A204.1 (cell line): ENCODE measurements around the gene ACY1.
"Not testable (repeated sequence)": the region's sequence is repeated elsewhere in the genome, so short reads cannot be mapped to it uniquely, and the experiment has no call there.

Source experiments
- FAIRE-seq: peaks from 2 replicates; lab custom pipeline; 2012; peaks lifted over from hg19 to GRCh38; lab: Jason Lieb, UNC

The ACY1 gene

GRCh38 chr3:51983578-51984268 is 388 bp downstream of the ACY1 start:
- FAIRE-seq, result no peak

DNA sequence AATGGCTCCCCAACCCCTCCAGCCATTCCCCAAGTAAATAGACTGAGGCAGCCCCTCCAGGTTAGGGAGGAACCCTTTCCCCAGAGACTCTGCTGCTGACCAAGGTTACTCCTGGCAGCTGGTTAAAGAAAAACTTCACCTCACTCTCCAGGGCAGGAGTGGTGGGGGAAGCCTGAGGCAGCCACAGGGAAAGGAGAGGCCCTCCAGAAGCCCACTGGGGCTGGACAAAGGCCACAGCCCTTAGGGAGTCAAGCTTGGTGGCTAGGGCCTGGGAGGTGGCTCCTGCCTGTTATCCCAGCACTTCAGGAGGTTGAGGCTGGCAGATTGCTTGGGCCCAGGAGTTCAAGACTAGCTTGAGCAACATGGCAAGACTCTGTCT is 923 bp downstream of the ACY1 start:
- no peak for FAIRE-seq

- FAIRE-seq, result no peak
Observed at GRCh38 chr3:51985063-51985462, 1.7 kb downstream of the ACY1 start.

DNA sequence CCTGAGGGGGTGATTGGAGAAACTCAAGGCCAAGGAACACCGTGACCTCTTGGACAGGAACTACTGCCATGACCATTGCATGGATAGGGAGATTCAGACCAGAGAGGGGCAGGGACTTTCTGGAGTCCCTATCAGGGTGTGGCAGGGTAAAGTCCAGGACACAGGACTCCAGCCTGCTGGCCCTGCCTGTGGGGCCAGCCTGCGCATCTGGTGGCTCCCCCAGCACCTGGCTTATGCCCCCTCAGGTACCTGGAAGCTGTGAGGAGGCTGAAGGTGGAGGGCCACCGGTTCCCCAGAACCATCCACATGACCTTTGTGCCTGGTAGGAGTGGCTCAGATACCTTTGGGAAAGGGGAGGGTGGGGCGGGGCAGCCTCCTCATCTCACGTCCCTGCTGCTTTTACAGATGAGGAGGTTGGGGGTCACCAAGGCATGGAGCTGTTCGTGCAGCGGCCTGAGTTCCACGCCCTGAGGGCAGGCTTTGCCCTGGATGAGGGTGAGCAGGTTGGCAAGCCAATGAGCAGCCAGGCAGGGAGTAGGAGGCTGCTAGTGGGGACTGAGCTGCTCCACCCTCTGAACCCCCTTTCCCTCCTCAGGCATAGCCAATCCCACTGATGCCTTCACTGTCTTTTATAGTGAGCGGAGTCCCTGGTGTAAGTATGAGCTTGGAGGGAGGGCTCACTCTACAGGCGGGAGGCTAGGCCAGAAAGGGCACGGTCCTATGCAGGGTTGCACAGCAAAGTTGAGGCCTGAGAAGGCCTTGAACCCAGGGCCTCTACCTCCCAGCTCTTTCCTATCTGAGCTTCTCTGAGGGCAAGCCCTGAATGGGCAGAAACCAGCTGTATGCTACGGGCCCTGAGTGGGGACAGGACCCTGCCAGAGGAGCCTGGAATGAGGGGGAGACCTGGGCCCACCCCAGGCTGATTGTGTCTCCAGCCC is 2.9 kb downstream of the ACY1 start:
- FAIRE-seq, result no peak

GRCh38 chr3:51987568-51987967 is 4.2 kb downstream of the ACY1 start:
- no peak for FAIRE-seq

- no peak for FAIRE-seq
Observed at GRCh38 chr3:51988286-51989146, 5.2 kb downstream of the ACY1 start.

- FAIRE-seq, result not testable (repeated sequence)
Observed at GRCh38 chr3:51990501-51990971, 7.2 kb downstream of the ACY1 start.

DNA sequence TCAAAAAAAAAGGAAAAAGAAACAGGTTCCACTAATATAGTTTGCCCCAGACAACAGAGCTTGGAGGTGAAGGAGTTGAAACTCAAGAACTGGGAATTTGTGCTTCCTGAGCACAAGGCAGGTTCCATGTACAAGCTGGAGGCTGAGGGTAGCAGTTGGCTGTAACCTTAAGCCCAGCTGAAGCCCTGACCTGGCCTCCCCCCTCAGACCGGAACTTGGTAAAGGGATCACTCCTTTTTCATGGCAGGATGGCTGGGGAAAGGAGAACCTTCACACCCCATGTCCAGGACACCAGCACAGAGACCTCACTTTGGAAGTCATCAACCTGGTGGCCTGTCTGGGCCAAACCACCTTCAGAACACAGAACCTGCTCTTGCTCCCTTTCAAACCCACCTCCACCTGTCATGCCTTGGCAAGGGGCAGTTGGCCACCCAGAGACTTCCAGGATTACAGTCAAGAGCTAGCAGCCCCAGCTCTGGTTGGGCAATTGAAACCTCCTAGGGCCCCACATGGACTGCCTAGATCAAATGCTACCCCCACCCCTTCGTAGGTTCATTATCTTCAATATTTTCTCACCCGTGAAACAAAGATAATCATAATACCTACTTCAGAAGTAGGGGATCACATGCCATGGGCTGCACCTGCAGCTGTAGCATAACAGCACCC is 8.8 kb downstream of the ACY1 start:
- FAIRE-seq, result no peak

DNA sequence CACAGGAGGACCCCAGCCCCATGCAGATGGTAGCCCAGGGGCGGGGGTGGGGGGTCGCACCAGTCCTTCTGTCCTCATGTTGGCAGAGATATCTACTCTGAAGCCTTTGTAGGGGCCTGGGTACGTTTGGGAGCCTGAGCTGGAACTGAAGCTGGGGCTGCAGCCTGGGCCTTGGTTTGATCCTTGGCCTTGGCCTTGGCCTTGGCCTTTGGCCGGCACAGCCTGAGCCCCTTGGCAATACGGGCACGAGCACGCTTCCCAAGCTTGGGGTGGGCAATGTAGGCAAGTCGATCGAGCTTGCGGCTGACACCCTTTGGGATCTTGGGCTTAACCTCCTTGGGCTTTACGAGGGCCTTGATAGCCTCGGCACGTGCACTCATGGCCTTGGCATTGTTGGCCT is 10.3 kb downstream of the ACY1 start:
- FAIRE-seq, result not testable (repeated sequence)

GRCh38 chr3:51994530-51994929 is 11.2 kb downstream of the ACY1 start:
- no peak for FAIRE-seq

GRCh38 chr3:51995346-51996163 is 12.2 kb downstream of the ACY1 start, which contains the start of gene RPL29:
Gene RPL29 (minus strand): TSS chr3:51995895. CDS start chr3:51995461, 434 bp downstream.
- FAIRE-seq, result peak; percentile 95

- no peak for FAIRE-seq
Observed at GRCh38 chr3:51997172-51997571, 13.8 kb downstream of the ACY1 start.

GRCh38 chr3:51997935-51998596 is 14.7 kb downstream of the ACY1 start:
- FAIRE-seq, result no peak

DNA sequence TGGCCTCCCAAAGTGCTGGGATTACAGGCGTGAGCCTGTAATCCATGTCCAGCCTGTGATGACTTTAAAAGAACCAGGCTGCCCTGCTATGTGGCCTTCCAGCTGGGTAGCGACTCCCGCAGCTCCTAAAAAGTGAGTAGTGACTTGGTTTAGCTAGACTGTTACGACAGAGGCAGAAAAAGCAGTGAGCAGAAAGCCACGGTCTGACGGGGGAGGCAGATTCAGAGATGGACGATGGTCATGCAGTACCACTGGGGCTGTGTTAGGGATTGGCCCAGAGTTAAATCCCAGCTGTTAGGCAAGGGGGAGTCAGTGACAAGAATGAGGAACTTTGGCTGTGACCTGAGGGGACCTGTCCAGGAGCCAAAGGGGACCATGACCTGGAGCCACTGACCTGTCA is 15.4 kb downstream of the ACY1 start:
- no peak for FAIRE-seq

DNA sequence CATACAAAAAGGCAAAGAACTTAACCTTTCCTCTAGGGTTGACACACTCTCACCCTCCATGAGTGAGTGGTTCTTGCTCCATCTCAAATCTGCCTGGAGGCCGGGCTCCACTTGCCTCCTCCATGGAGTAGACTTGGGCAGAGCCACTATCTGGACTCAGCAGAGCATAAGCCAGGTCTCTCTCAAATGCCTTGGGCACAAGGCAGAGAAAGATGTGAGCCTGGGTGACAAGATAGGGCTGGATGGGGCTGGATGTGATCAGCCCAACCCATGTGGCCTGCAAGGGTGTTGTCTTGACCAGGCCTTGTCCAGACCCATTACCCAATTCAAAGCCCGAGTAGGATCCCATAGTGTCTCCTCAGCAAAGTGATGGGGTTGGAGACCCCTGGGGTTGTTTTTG is 16.5 kb downstream of the ACY1 start:
- FAIRE-seq, result no peak

DNA sequence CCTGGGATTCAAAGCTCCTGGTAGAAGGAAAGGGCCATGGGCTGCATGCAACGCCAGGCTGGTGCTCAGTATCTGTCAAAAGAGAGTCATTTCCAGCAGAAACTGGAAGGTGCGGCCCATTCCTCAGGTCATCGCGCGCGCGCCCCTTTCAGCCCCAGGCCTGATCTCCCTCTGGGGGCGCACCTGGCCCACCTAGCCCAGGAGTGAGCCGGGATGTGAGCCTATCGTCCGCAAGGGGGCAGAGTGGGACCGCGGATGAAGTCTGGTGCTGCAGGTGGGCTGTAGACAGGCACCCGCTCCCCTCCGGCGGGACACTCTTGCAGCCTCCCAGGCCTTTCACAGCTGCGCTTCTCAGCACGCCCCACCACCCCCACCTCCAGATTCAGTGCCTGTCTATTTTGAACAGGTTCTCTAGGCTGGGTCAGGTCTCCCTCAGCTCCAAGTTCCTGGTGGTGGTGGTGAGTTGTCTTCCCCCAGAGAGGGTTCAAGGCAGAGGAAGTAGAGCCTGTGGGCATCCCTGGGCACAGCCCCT is 18.2 kb downstream of the ACY1 start:
- no peak for FAIRE-seq

DNA sequence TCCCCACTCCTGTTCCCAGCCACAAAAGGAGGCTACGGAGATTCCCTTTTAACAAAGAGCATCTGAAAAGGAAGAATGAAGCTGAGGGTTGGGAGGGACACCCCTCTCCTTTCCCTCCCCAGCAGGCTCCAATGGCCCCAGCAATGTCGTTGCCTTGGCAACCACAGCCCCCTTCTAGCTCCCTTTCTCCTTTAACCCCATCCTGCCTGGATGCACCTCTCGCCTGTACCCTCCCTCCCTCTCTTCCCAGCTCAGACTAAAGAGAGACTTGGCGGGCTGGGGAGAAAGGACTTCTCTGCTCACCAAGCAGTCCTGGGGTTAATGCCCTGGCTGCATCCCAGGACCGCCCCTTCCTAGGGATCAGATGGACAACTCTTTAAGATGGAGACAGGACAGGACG is 19.4 kb downstream of the ACY1 start:
- no peak for FAIRE-seq

DNA sequence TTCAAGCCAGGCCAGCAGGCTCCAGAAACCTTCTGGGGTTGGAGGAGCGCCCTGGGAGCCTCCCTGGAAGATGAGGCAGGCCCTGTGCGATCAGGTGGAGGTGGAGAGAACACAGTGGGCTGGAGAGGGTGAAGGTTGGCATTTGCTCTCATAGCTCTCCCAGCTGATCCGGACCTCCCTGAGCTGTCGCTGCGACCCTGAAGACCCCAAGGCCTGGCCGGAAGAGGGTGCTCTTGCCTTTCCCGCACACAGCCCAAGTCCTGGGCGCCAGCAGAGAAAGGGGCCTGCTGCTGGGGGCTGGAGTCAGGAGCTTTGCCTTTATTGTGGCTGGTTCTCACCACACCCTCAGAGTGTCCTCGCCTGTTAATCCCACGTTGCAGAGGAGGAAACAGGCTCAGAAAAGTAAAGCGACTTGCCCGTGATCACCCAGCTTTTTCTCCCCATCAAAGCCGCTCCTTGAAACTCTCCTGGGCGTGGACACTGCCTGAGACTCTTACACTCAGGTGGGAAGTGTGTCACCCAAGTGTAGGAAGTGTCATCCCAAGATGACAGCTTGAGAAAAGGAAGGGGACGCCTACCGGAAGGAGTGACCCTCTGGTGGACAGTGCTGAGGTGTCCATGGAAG is 20.9 kb downstream of the ACY1 start:
- FAIRE-seq, result no peak

DNA sequence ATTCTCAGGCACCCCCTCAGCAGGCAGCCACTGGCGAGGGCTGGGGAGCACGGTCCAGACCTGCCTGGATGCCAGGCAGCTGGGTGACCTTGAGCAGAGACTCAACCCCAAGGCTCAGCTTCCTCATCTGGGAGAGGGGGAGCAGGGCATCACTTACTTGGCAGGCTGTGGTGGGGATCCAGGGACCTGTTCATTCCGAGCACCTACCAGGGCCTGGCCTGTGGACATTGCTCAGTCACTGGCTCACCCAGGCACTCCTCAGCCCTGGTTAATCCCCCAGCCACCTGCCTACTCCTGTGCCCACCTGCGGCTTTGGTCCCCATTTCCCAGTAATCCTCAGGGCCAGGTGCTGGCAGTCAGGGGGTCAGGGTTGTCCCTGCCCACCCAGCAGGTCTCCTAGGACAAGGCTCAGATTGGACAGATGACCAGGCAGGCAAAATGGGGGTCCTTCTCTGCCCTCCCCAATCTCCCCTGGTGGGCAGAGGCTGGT is 21.6 kb downstream of the ACY1 start:
- no peak for FAIRE-seq
